Keratinocyte (primary cell): ENCODE measurements around the gene RANBP10. TPM values are rescaled to one million over a fixed set of nuclear protein-coding genes. Genes with fewer than 3 reads are reported as not detected.
"Not testable (repeated sequence)": the region's sequence is repeated elsewhere in the genome, so short reads cannot be mapped to it uniquely, and the experiment has no call there.

Source experiments
- DNase-seq: peaks from one replicate; pipeline ENCODE4 v3.0.0-alpha.2; 2011; ENCODE audit warnings: low read depth, missing footprints, low spot score
- FAIRE-seq: peaks from 2 replicates; lab custom pipeline; 2011; peaks lifted over from hg19 to GRCh38; lab: Jason Lieb, UNC
- H2AFZ ChIP-seq: 2 replicates; pipeline ENCODE4 v1.6.0; 2012; ENCODE audit warnings: low read length, control low read depth, inconsistent platforms; ENCODE audit not compliant: control insufficient read depth
- H3K27ac ChIP-seq: 2 replicates; pipeline ENCODE4 v1.5.1; 2011; ENCODE audit warnings: low read length; ENCODE audit not compliant: control insufficient read depth, insufficient read depth
- H3K27me3 ChIP-seq: 3 replicates; pipeline ENCODE4 v1.6.0; 2011; ENCODE audit warnings: low read length; ENCODE audit not compliant: control insufficient read depth, insufficient read depth; ENCODE audit errors: extremely low read depth
- H3K36me3 ChIP-seq, 2 experiments: 2 replicates in 1 of 2; 3 replicates in 1 of 2; pipeline ENCODE4 v1.5.1; 2011; ENCODE audit warnings: low read length in 2 of 2, mild to moderate bottlenecking in 1 of 2; ENCODE audit not compliant: control insufficient read depth in 2 of 2, insufficient read depth in 2 of 2; ENCODE audit errors: extremely low read depth in 1 of 2
- H3K4me1 ChIP-seq: 3 replicates; pipeline ENCODE4 v1.5.1; 2011; ENCODE audit warnings: low read length; ENCODE audit not compliant: control insufficient read depth, insufficient read depth; ENCODE audit errors: extremely low read depth
- H3K4me2 ChIP-seq: 3 replicates; pipeline ENCODE4 v1.6.0; 2011; ENCODE audit warnings: low read depth, low read length; ENCODE audit not compliant: control insufficient read depth, insufficient read depth; ENCODE audit errors: extremely low read depth
- H3K4me3 ChIP-seq, 3 experiments: fragments of 200-600 bp in 1 of 3; sonication (generic) in 1 of 3; 2 replicates in 2 of 3; 3 replicates in 1 of 3; pipeline ENCODE4 v1.5.1; 2011 to 2016; ENCODE audit warnings: low read length in 3 of 3, mild to moderate bottlenecking in 3 of 3, control low read depth in 2 of 3, inconsistent platforms in 1 of 3, low read depth in 1 of 3, mixed read lengths in 1 of 3, mixed run types in 1 of 3, moderate library complexity in 1 of 3; ENCODE audit not compliant: control insufficient read depth in 2 of 3, insufficient read depth in 2 of 3; ENCODE audit errors: extremely low read depth in 1 of 3
- H3K79me2 ChIP-seq: 2 replicates; pipeline ENCODE4 v1.6.0; 2012; ENCODE audit warnings: low read length; ENCODE audit not compliant: control insufficient read depth, insufficient read depth
- H3K9ac ChIP-seq: 3 replicates; pipeline ENCODE4 v1.6.0; 2011; ENCODE audit warnings: low read length; ENCODE audit not compliant: control insufficient read depth, insufficient read depth; ENCODE audit errors: extremely low read depth
- H3K9me1 ChIP-seq: 3 replicates; pipeline ENCODE4 v1.6.0; 2011; ENCODE audit warnings: low read length; ENCODE audit not compliant: control insufficient read depth, insufficient read depth; ENCODE audit errors: extremely low read depth
- H3K9me3 ChIP-seq: 2 replicates; pipeline ENCODE4 v1.5.1; 2012; ENCODE audit warnings: low read depth, low read length; ENCODE audit not compliant: control insufficient read depth
- H4K20me1 ChIP-seq: 3 replicates; pipeline ENCODE4 v1.6.0; 2011; ENCODE audit warnings: low read length; ENCODE audit not compliant: control insufficient read depth, insufficient read depth; ENCODE audit errors: extremely low read depth
- CTCF ChIP-seq, 3 experiments: IDR thresholded peaks in 1 of 3; conservative IDR thresholded peaks in 1 of 3; optimal IDR thresholded peaks in 1 of 3; 2 replicates in 2 of 3; 3 replicates in 1 of 3; pipeline versions ENCODE3 to v1.5.1; 2011; ENCODE audit warnings: low read length in 3 of 3, mild to moderate bottlenecking in 3 of 3, moderate library complexity in 2 of 3, control low read depth in 1 of 3, inconsistent platforms in 1 of 3; ENCODE audit not compliant: insufficient read depth in 2 of 3; ENCODE audit errors: extremely low read depth in 1 of 3
- EZH2 ChIP-seq: IDR thresholded peaks from one replicate; pipeline ENCODE4 v1.6.1; 2012; ENCODE audit warnings: inconsistent platforms, mild to moderate bottlenecking, low read length, moderate library complexity
- dilution Hi-C: fragments of 300-500 bp; cut with MboI; formaldehyde crosslinking; loops from one replicate; pipeline ENCODE4 v1.7.0; 2020; ENCODE audit warnings: low sequenced_read_pairs; ENCODE audit not compliant: extremely low pct_ligation_motif_present
- polyA plus RNA-seq, 5 experiments: library from polyadenylated mRNA; depleted of rRNA in 3 of 5; stranded (reverse) in 3 of 5; stranded (forward) in 1 of 5; unstranded in 1 of 5; fragments of >200 nt; gene quantifications; 1 replicate in 1 of 5; 2 replicates in 3 of 5; 3 replicates in 1 of 5; pipeline versions ENCODE4 v1.2.1 to v1.2.3, GENCODE V29; 2011 to 2012; ENCODE audit warnings: missing spikeins in 2 of 5, low read depth in 1 of 5, low replicate concordance in 1 of 5

The RANBP10 gene
- polyA plus RNA-seq, 1 donor (not counting 4 experiments of a cell fraction or from before 2014, with no cell fraction given), result 9.5 TPM

- Histone ChIP-seq H3K4me2 (peak overlapping the region; percentile 86), H3K4me3 (peak overlapping the region; percentile 56 to 92 (median 79)), H3K9ac (peak overlapping the region; percentile 94), H3K36me3 (peaks cover 4 to 6% of the 10 kb centered on the region in 2 experiments), H3K27me3 (no peaks in the 10 kb centered on the region), H3K4me1 (peaks cover 45% of the 10 kb centered on the region), H2AFZ (peak overlapping the region; percentile 96), H3K9me1 (no peaks in the 10 kb centered on the region), H3K27ac (peak overlapping the region; percentile 95), H3K79me2 (peaks cover 25% of the 10 kb centered on the region), H4K20me1 (no peaks in the 10 kb centered on the region), H3K9me3 (no peaks in the 10 kb centered on the region)
- DNase-seq, result no peak
- dilution Hi-C loops, result no loop called here
- FAIRE-seq, result no peak
- TF ChIP-seq CTCF (optimal IDR thresholded peaks at IDR 0.05 in 1 of 3, IDR thresholded peaks at IDR 0.05 in 1 of 3, conservative IDR thresholded peaks at IDR 0.05 in 1 of 3; ENCODE audit: extremely low read depth in 1 of 3, insufficient read depth in 2 of 3, low read length in 3 of 3), result no peak
- TF ChIP-seq EZH2, result no peak
Observed at GRCh38 chr16:67841198-67841815, 34.9 kb upstream of the RANBP10 start.

- dilution Hi-C loops, result no loop called here
- H4K20me1 ChIP-seq, result no peaks in the 10 kb centered on the region
- no peak overlapping the region for H3K4me2 ChIP-seq
- H3K9ac ChIP-seq, result no peak overlapping the region
- peaks cover 0 to under 1% of the 10 kb centered on the region in 2 experiments for H3K36me3 ChIP-seq
- no peaks in the 10 kb centered on the region for H3K9me1 ChIP-seq
- no peak overlapping the region for H2AFZ ChIP-seq
- H3K27me3 ChIP-seq, result no peaks in the 10 kb centered on the region
- peaks cover 9% of the 10 kb centered on the region for H3K79me2 ChIP-seq
- H3K9me3 ChIP-seq, result no peaks in the 10 kb centered on the region
- FAIRE-seq, result no peak
- no peak for TF ChIP-seq CTCF (optimal IDR thresholded peaks at IDR 0.05 in 1 of 3, IDR thresholded peaks at IDR 0.05 in 1 of 3, conservative IDR thresholded peaks at IDR 0.05 in 1 of 3; ENCODE audit: extremely low read depth in 1 of 3, insufficient read depth in 2 of 3, low read length in 3 of 3)
- TF ChIP-seq EZH2, result no peak
- peaks cover 20% of the 10 kb centered on the region for H3K4me1 ChIP-seq
- no peak for DNase-seq
- H3K27ac ChIP-seq, result no peak overlapping the region
- no peak overlapping the region for H3K4me3 ChIP-seq
Observed at GRCh38 chr16:67837811-67838210, 31.5 kb upstream of the RANBP10 start.

GRCh38 chr16:67837190-67837589 is 30.8 kb upstream of the RANBP10 start:
- H3K4me3 ChIP-seq, H3K27me3 ChIP-seq, H2AFZ ChIP-seq, DNase-seq, H4K20me1 ChIP-seq, FAIRE-seq, H3K9ac ChIP-seq, H3K79me2 ChIP-seq, H3K9me1 ChIP-seq, H3K27ac ChIP-seq, H3K36me3 ChIP-seq, H3K4me2 ChIP-seq, dilution Hi-C loops, H3K9me3 ChIP-seq: not testable (repeated sequence)
- peaks cover 19% of the 10 kb centered on the region for H3K4me1 ChIP-seq
